Caki2 (cell line): ENCODE measurements around the gene AHCTF1. TPM values are rescaled to one million over a fixed set of nuclear protein-coding genes. Genes with fewer than 3 reads are reported as not detected.

Experiments
- DNase-seq: peaks from one replicate; pipeline ENCODE4 v3.0.0-alpha.2; 2015; ENCODE audit warnings: low read depth
- in situ Hi-C: cut with HindIII; loops from 2 replicates; pipeline ENCODE4 v1.10.0; 2016; ENCODE audit warnings: low sequenced_read_pairs, low pct_unique_long_range_greater_than_20kb, mixed read lengths
- total RNA-seq: library from RNA; depleted of rRNA; stranded (reverse); fragments of >200 nt; shearing (Covaris generic); gene quantifications from 2 replicates; pipeline ENCODE4 v1.2.3, GENCODE V29; 2014; ENCODE audit warnings: low replicate concordance

The AHCTF1 gene
- total RNA-seq, 1 experiment from 2014 or later: 13.0 TPM

DNA sequence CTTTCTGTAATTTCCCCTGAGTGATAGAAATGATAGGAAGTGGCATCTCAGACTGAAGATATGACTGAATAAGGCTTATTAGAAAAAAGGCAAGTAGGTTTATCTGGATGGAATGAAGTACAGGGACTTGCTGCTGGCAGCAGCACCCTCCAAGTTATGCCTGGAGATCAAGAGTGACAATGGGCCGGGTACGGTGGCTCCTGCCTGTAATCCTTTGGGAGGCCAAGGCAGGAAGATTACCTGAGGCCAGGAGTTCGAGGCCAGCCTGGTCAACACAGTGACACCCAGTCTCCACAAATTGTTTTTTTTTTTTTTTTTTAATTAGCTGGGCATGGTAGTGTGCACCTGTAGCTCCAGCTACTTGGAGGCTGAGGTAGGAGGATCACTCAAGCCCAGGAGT, 119.8 kb downstream of the AHCTF1 start:
- no peak for DNase-seq
- in situ Hi-C loops: no loop called here

DNA sequence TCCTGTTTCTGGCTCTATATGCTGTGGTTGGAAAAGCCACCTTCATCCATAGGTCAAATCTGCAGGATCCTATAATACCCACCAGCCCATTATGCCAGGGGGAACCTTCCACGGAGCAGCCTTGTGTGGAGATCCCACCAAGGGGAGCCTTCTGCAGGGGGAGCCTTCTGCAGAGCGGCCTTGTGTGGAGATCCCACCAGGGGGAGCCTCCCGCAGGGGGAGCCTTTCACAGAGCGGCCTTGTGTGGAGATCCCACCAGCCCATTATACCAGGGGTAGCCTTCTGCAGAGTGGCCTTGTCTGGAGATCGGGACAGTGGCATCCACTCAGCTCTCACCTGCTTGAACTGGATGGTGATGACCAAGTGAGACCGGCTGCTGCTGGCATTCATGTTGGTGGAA, 122.3 kb downstream of the AHCTF1 start:
- no peak for DNase-seq
- in situ Hi-C loops: no loop called here

DNA sequence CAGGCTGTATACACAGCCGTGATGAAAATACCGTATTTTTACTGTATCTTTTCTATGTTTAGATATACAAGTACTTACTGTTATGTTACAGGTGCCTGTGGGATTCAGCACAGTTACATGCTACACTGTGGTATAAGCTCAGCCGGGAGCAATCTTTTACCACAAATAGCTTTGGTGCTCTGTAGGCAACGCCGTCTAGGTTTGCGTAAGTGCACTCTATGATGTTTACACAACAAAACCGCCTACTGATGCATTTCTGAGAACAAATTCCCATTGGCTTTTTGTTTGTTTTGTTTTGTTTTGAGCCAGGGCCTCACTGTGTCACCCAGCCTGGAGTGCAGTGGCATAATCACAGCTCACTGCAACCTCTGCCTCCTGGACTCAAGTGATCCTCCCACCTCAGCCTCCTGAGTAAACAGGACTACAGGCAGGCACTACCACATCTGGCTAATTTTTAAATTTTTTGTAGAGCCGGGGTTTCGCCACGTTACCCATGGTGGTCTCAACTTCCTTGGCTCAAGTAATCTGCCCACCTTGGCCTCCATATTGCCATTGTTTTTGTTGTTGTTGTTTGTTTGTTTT, 126.5 kb downstream of the AHCTF1 start:
- DNase-seq: no peak

DNA sequence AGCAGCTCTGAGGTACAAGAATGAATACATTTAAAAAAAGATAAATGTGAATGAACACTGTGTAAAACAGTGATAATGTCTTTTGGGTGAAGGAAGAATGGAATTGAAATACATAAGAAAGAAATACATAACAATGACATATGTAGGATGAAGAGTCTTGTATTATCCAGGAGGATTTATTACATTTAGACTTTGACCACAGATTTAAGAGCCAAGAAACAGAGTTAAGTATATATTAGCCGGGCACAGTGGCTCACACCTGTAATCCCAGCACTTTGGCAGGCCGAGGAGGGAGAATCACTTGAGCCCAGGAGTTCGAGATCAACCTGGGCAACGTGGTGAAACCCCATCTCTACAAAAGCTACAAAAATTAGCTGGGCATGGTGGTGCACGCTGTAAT, 127.9 kb downstream of the AHCTF1 start:
- no peak for DNase-seq
- in situ Hi-C loops: no loop called here

More for the DNA sequence above, 126.5 kb downstream of the AHCTF1 start:
- in situ Hi-C loops: no loop called here

DNA sequence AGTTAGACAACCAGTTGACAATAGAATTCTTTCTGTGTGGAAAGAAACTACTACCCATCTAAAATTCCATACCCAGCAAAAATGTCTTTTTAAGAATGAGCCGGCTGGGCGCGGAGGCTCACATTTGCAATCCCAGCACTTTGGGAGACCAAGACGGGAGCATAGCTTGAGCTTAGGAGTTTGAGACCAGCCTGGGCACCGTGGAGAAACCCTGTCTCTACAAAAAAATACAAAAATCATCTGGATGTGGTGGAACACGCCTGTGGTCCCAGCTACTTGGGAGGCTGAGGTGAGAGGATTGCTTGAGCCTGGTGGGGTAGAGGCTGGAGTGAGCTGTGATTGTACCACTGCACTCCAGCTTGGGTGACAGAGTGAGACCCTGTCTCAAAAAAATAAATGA, 128.4 kb downstream of the AHCTF1 start:
- in situ Hi-C loops: no loop called here
- DNase-seq: no peak

DNA sequence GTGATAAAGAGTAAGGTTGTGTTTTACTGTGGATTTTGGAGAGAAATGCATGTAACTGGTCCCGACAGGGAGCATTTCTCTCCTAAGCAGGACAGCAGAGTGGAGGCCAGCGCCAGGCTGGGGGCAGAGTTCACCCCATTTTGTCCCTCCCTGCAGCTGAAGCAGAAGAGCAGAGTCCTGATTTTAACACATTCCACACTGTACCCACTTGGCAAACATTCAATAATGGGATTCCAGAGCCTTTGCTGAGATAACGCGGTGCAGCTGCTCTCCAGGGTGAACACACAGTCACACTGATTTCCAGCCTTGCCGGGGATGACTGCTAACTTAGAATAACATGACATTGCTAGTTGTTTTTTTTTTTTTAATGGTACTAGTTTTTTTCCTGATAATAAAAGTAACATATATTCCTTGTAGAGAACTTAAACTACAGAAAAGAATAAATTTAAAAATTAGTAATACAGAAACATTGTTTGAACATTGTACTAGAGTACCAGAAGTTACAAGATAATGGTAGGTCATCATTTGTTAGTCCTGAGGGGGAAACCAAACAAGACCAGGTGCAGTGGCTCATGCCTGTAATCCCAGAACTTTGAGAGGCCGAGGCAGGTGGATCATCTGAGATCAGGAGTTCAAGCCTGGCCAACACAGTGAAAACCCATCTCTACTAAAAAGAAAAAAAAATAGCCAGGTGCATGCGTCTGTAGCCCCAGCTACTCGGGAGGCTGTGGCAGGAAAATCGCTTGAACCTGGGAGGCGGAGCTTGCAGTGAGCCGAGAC, 130.3 kb downstream of the AHCTF1 start:
- in situ Hi-C loops: no loop called here
- DNase-seq: no peak

DNA sequence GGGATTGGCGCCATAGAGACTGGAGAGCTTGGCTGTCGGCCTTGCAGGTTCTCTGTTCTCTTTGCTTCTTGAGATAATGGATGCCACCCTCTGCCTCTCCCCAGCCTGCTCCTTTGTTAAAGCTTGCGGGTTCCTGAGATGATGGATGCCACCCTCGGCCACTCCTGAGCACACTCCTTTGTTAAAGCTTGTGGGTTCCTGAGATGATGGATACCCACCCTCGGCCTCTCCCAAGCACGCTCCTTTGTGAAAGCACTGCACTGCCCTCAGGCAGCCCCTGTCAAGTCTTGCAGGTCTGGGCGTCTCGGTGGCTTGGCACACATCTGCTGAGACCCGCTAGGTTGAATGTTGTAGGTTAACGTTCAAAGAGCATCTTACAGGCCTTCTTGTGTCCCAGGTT, 131.0 kb downstream of the AHCTF1 start:
- no peak for DNase-seq
- in situ Hi-C loops: no loop called here

DNA sequence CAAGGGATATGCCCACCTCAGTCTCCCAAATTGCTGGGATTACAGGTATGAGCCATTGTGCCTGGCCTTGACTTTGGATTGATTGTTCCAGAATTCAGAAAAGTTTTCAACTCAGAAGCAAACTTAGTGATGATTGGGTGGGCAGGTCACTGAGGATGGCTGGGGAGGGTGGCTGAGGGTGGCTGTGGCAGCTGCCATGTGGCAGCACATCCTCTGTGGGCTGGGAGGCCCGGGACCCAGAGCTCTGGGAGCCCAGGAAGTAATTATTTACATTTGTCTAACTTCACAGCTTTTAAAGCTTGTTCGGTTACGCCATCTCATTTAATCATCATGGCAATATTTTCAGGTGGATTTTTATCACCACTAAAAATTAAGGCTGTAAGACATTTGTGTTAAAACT, 131.4 kb downstream of the AHCTF1 start:
- DNase-seq: no peak
- in situ Hi-C loops: no loop called here

DNA sequence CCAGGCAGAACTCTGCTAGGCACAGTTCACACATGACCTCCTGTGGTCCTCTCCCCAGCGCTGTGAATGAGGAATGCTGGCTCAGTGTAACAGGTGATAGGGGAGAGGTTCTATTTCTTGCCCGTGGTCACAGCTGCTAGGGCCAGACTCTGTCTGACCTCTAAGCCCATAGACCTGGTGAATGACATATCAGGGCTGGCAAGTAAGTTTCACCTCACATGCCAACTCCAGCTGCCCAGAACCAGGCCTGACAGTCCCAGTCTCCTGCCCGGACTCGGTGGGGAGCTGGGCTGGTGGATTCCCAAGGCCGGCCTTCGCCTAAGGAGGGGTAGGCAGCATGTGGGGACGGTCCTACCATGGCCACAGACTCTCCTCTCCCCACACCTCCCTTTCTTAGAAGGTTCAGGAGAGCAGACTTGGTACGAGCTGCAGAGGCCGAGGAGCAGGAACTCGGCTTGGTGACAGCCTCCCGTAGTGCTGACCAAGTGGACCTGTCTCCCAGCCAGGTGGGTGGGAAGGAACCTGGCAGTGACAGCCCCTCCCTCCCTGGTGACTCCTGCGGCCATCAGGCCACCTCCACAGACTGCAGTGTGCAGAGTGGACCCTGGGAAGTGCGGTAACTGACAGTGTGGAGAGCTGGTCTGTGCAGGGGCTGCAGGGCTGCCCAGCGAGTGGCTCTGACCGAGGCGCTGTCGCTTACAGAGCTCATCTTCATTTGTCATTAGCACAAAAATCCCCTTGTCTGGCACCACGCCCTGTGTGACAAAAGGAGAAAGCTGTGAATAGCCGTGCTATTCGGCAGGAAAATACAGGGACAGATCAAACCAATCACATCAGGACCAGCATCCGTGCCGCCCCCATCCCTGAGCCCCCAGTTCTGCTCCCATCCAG, 132.9 kb downstream of the AHCTF1 start:
- no peak for DNase-seq
- in situ Hi-C loops: no loop called here

DNA sequence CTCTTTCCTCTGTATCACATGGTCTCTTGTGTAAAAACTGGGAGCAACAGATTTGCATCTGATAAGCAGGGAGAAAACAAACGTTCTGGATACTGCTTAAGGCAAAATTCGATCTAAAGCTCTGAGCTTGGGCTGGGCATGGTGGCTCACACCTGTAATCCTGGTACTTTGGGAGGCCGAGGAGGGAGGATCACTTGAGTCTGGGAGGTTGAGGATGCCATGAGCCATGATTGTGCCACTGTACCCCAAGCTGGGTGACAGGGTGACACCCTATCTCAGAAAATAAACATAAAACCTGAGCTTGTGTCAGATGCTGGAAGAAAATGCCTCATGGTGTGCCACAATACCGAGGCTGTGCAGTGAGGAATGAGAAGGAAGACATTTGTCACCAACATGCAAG, 133.6 kb downstream of the AHCTF1 start:
- DNase-seq: no peak
- in situ Hi-C loops: no loop called here

DNA sequence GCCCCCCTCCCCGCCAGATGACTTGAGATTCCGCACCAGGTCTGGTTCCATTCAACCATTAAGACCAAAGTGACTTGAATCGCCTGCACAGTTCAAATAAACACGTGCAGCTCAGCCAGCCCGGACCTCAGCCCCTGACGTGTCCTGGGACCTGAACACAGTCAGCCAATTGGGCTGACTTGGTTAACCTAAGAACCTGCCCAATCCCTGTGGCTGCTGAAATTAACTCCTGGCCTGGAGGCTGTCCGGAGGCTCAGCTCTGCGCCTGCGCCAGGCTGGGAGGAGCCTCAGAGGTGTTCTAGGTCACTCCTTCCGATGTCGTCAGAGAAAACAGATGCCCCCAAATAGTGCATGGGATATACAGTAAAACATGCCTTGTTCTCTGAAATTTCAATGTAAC, 134.2 kb downstream of the AHCTF1 start:
- in situ Hi-C loops: no loop called here
- no peak for DNase-seq

DNA sequence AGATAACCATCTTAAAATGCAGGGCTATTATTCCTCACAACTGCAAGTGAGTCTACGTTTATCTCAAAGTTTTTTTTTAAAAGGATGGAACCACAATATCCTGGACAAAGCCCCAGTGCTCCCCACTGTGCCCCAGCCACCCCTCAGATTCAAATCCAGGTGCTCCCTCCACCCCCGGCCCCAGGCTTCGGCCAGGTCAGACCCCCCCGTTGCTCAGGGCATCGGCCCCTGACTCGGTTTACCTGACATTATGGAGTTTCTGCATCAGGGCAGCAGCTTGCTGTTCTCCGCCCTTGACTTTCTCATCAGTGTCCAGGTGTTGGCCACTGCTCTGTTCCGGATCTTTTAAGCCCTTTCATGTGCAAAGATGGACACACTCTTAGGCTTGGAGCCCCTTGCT, 134.6 kb downstream of the AHCTF1 start:
- in situ Hi-C loops: no loop called here

DNA sequence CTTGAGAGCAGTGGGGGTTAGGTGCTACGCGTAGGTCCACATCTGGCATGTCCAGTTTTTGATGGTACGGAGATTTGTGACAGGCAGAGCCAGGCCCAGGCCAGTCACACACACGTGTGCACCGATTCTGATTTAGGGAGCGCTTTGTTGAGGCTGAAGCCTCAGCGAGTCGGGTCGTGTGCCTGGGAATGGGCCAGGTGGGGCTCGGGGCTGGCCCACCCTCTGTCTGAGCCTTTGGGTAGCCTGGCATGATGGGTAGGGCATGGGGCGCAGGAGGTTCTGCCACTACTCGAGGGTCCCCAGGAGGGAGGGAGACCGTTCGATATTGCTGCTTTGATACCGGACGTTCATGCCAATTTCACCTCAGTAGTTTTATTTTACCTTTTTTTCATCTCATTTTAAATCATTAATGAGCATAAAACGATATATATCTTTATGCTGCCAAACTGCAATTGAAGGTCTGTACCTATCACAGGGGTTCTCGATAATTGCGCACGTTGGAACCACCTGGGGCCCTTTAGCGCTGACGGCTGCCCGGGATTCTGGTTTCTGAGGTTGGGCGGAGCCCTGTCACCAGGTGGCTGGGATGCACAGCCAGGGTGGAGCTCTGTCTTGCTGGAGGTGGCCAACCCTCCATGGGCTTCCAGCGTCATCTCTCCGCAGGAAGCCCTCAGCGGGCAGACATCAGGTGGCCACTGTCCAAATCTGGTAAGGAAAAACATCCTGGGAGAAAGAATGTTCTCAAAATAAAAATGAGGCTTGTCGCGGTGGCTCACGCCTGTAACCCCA, 135.6 kb downstream of the AHCTF1 start:
- in situ Hi-C loops: no loop called here
- no peak for DNase-seq

More for the DNA sequence above, 134.6 kb downstream of the AHCTF1 start:
- DNase-seq: no peak

DNA sequence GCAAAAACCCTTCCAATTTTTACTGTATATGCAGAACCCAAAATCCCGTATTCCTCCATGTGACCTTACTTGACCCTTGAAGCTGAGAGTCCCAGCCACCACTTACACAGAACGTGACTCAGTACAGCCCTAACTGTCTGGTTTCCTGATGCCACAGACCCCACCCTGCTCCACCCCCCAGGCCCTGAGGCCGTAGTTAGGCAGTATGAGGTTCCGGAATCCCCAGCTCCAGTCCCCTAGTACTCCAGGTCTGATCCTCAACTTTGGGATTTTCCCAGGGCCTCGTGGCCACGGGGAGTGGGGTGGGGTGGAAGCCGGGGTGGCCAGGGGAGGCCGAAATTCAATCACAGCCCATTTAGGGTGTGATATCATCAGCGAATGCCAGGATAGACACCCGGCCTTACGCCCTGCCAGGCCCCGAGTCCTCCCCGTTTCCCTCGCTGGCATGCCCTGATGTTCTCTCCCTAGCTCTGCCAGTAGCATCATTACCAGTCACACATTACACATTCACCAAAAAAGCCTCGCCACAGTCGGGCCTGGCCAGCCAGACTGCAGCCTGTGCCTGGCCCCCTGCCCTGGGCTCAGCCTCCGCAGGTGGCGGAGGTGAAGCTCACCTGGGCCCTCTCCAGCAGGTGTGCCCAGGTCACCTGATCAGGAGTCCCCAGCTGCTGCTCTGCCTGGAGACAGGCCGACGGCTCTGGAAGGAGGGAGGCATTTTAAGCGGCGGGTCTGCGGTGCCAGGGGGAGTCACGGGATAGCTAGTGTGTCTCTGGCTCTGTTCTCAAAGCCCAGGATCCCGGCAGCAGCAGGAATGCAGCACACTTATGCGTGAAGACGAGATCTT, 136.7 kb downstream of the AHCTF1 start:
- DNase-seq: no peak
- in situ Hi-C loops: no loop called here

DNA sequence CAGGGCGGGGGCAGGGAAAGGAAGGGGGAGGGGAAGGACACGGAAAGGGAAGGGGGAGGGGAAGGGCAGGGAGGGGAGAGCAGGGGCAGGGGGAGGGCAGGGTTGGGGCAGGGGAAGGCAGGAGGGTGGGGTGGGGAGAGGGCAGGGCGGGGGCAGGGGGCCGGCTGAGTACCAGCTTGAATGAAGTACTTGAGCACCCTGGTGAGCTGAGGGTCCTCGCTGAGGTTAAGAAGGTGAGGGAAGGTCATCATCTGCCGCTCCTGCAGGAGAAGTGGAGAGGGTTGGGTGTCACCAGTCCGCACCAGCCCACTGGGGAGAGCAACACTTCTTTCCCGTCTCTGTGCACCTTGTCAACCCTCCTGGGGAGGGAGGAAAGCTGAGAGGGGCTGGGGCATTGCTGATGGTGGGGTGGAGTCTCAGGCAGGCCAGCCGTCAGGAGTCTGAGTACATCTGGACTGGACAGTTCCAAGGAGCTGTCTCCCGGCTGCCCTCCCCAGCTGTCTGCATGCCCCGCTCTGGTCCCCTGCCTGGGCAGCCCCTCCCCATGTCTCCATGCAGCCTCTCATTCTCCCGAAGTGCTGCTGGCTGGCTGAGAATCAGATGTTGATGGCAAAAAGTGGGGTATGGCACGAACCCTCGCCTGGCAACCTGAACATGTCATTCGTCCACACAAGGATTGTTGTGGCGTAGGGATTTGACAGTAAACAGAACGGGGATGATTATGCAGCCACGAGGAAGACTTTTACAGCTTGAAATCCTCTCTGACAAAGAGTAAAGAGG, 137.5 kb downstream of the AHCTF1 start:
- DNase-seq: no peak
- in situ Hi-C loops: no loop called here

DNA sequence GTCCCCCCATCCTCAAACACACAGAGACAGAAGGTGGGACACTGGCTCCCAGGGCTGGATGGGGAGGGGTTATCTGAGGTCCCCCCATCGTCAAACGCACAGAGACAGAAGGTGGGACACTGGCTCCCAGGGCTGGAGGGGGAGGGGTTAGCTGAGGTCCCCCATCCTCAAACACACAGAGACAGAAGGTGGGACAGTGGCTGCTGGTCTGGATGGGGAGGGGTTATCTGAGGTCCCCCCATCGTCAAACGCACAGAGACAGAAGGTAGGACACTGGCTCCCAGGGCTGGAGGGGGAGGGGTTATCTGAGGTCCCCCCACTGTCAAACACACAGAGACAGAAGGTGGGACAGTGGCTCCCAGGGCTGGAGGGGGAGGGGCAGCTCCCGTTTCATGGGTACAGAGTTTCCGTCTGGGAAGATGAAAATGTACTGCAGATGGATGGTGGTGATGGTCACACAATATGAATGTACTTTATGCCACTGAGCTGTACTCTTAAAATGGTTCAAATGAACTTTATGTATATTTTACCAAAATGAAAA, 138.3 kb downstream of the AHCTF1 start:
- in situ Hi-C loops: no loop called here
- no peak for DNase-seq

DNA sequence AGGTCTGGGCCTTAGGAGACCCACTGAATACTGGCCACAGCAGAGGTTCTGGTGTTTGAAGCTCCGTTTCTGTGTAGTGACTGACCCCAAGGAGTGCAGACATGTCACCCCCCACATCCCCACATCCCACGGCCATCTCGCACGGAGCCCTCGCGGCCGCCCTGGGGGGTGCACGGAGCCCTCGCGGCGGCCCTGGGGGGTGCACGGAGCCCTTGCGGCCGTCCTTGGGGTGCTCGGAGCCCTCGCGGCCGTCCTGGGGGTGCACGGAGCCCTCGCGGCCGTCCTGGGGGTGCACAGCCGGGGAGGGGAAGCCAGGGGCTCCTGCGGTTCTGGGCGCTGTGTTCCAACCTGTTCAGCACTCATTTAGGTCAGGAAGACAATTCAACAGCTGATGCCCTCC, 139.1 kb downstream of the AHCTF1 start:
- DNase-seq: no peak
- in situ Hi-C loops: no loop called here
